HuH-7.5 (cell line): ENCODE data around the gene KIF26A.
"Not testable (repeated sequence)": the region's sequence is repeated elsewhere in the genome, so short reads cannot be mapped to it uniquely, and the experiment has no call there.

ENCODE experiments used
- DNase-seq: peaks from one replicate; pipeline ENCODE4 v3.0.0; 2011; ENCODE audit warnings: low spot score

The KIF26A gene

GRCh38 chr14:104223101-104224041, 85.0 kb downstream of the KIF26A start:
- DNase-seq = no peak

GRCh38 chr14:104224131-104224505, 85.7 kb downstream of the KIF26A start:
- DNase-seq = no peak

- no peak for DNase-seq
Measured at GRCh38 chr14:104224506-104225277, 86.3 kb downstream of the KIF26A start.

- not testable (repeated sequence) for DNase-seq
Measured at GRCh38 chr14:104225278-104226190, 87.1 kb downstream of the KIF26A start.

GRCh38 chr14:104226421-104227383, 88.3 kb downstream of the KIF26A start:
- no peak for DNase-seq

- DNase-seq = no peak
Measured at GRCh38 chr14:104227806-104228205, 89.4 kb downstream of the KIF26A start.

GRCh38 chr14:104228221-104228620, 89.8 kb downstream of the KIF26A start:
- no peak for DNase-seq

GRCh38 chr14:104228716-104229533, 90.5 kb downstream of the KIF26A start:
- DNase-seq = no peak

- DNase-seq = no peak
Measured at GRCh38 chr14:104229534-104230055, 91.2 kb downstream of the KIF26A start.

- no peak for DNase-seq
Measured at GRCh38 chr14:104230119-104230815, 91.9 kb downstream of the KIF26A start.
